Uterus (tissue), 2 donors: ENCODE results near the gene MRPL36.

ENCODE experiments used
- CTCF ChIP-seq, 4 experiments: fragments of 200-600 bp in 2 of 4; fragments of 450-650 bp in 2 of 4; sonication (generic) in 2 of 4; IDR thresholded peaks; one replicate each; pipeline ENCODE4 v1.5.1; 2016 to 2019; ENCODE audit warnings: antibody characterized with exemption in 4 of 4, mild to moderate bottlenecking in 2 of 4, moderate library complexity in 1 of 4
- POLR2A ChIP-seq, 2 donors: fragments of 450-650 bp; IDR thresholded peaks; one replicate each; pipeline ENCODE4 v1.6.1; 2016; ENCODE audit warnings: antibody characterized with exemption in 2 of 2, mild to moderate bottlenecking in 1 of 2, moderate library complexity in 1 of 2

DNA sequence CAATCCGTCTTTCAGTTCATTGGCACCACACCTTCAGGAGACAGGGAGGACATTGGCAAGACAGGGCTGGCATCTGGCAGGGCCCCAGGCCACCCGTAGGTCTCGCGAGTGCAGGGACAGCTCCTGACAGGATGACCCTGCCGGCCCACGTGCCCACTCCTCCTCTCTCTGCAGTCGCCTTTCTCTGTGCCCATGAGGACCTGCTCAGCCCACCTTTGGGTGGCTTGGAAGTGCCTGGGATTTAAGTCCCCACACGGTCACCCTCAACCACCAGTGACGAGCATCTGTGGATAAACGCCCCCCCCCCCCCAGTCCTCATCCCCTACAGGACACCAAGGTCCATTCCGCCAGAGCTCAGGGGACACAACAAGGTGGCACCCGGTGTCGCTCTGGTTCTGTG lies 4.1 kb downstream of the MRPL36 start:
- TF ChIP-seq CTCF (IDR thresholded peaks at IDR 0.05) (no peak), POLR2A (IDR thresholded peaks at IDR 0.05) (no peak)
